Activated T-cell treated with anti-CD3 and anti-CD28 coated beads, Interleukin-2, amount 50 U/mL, for 4 hours (primary cell): Measurements from ENCODE around the gene ARID3C. TPM values are rescaled to one million over a fixed set of nuclear protein-coding genes. Genes with fewer than 3 reads are reported as not detected.
A peak's percentile ranks its signal among the peaks of the same experiment; 100 is the strongest.

Source experiments
- ATAC-seq, 2 donors: fragments of 200-7000 bp; cut with Tn5 transposase; one replicate each; pipeline ENCODE4 v1.10.0; 2021
- DNase-seq: peaks from one replicate; pipeline ENCODE4 v3.0.0-alpha.2; 2020
- H3K27me3 Mint-ChIP-seq: one replicate; pipeline ENCODE4 v1.8.0; 2021; ENCODE audit warnings: low read depth, mixed read lengths
- H3K36me3 Mint-ChIP-seq: one replicate; pipeline ENCODE4 v1.8.0; 2022; ENCODE audit warnings: mixed read lengths; ENCODE audit not compliant: insufficient read depth
- H3K4me1 Mint-ChIP-seq: one replicate; pipeline ENCODE4 v1.8.0; 2021; ENCODE audit warnings: low read depth, mixed read lengths
- H3K4me3 Mint-ChIP-seq: one replicate; pipeline ENCODE4 v1.8.0; 2021; ENCODE audit warnings: mild to moderate bottlenecking, moderate library complexity, mixed read lengths
- H3K9me3 Mint-ChIP-seq: one replicate; pipeline ENCODE4 v1.8.0; 2021; ENCODE audit warnings: mixed read lengths
- total RNA-seq, 3 donors: library from RNA; stranded (reverse); gene quantifications; one replicate each; pipeline ENCODE4 v1.2.1, GENCODE V29; 2021

The ARID3C gene
- total RNA-seq, 3 donors from 2014 or later = not detected

GRCh38 chr9:34658461-34658860 is 29.6 kb upstream of the ARID3C start:
- H3K36me3 Mint-ChIP-seq = peaks cover 4% of the 10 kb centered on the region
- no peak overlapping the region for H3K4me3 Mint-ChIP-seq
- no peaks in the 10 kb centered on the region for H3K27me3 Mint-ChIP-seq
- H3K4me1 Mint-ChIP-seq = peaks cover 28% of the 10 kb centered on the region
- ATAC-seq (no peak), DNase-seq (no peak)
- no peaks in the 10 kb centered on the region for H3K9me3 Mint-ChIP-seq

GRCh38 chr9:34656992-34657391 is 28.1 kb upstream of the ARID3C start:
- ATAC-seq (no peak), DNase-seq (no peak)
- peaks cover 4% of the 10 kb centered on the region for H3K36me3 Mint-ChIP-seq
- peaks cover 28% of the 10 kb centered on the region for H3K4me1 Mint-ChIP-seq
- H3K9me3 Mint-ChIP-seq = no peaks in the 10 kb centered on the region
- no peaks in the 10 kb centered on the region for H3K27me3 Mint-ChIP-seq
- no peak overlapping the region for H3K4me3 Mint-ChIP-seq

- no peaks in the 10 kb centered on the region for H3K27me3 Mint-ChIP-seq
- ATAC-seq (no peak), DNase-seq (no peak)
- peaks cover under 1% of the 10 kb centered on the region for H3K36me3 Mint-ChIP-seq
- H3K4me3 Mint-ChIP-seq = no peak overlapping the region
- H3K4me1 Mint-ChIP-seq = peaks cover 23% of the 10 kb centered on the region
- H3K9me3 Mint-ChIP-seq = no peaks in the 10 kb centered on the region
Observed at GRCh38 chr9:34655394-34655793, 26.5 kb upstream of the ARID3C start.

GRCh38 chr9:34654323-34655051 is 25.6 kb upstream of the ARID3C start:
- Mint-ChIP-seq H3K4me3 (no peak overlapping the region), H3K36me3 (peaks cover under 1% of the 10 kb centered on the region), H3K9me3 (no peaks in the 10 kb centered on the region), H3K27me3 (no peaks in the 10 kb centered on the region), H3K4me1 (peaks cover 23% of the 10 kb centered on the region)
- ATAC-seq (no peak), DNase-seq (no peak)

GRCh38 chr9:34653151-34654072 is 24.5 kb upstream of the ARID3C start:
- Mint-ChIP-seq H3K27me3 (no peaks in the 10 kb centered on the region), H3K4me1 (peaks cover 33% of the 10 kb centered on the region), H3K36me3 (peaks cover 11% of the 10 kb centered on the region), H3K4me3 (no peak overlapping the region), H3K9me3 (no peaks in the 10 kb centered on the region)
- ATAC-seq (no peak), DNase-seq (no peak)

GRCh38 chr9:34652602-34653000 is 23.7 kb upstream of the ARID3C start:
- ATAC-seq (no peak), DNase-seq (no peak)
- Mint-ChIP-seq H3K36me3 (peaks cover 16% of the 10 kb centered on the region), H3K4me1 (peaks cover 42% of the 10 kb centered on the region), H3K27me3 (no peaks in the 10 kb centered on the region), H3K9me3 (no peaks in the 10 kb centered on the region), H3K4me3 (no peak overlapping the region)

- Mint-ChIP-seq H3K27me3 (no peaks in the 10 kb centered on the region), H3K36me3 (peaks cover 17% of the 10 kb centered on the region), H3K4me1 (peaks cover 46% of the 10 kb centered on the region), H3K9me3 (no peaks in the 10 kb centered on the region), H3K4me3 (peak within 1 kb of the TSS; percentile 30)
- ATAC-seq (peak; percentile 85 to 86), DNase-seq (peak; percentile 40)
Observed at GRCh38 chr9:34651876-34652601, 23.2 kb upstream of the ARID3C start, which contains the start of gene IL11RA. IL11RA (plus strand) TSS chr9:34652185; CDS start chr9:34655218, 3,033 bp downstream.

GRCh38 chr9:34651321-34651720 is 22.5 kb upstream of the ARID3C start:
- Mint-ChIP-seq H3K36me3 (peaks cover 17% of the 10 kb centered on the region), H3K27me3 (no peaks in the 10 kb centered on the region), H3K4me1 (peaks cover 47% of the 10 kb centered on the region), H3K9me3 (no peaks in the 10 kb centered on the region), H3K4me3 (no peak overlapping the region)
- ATAC-seq = no peak
- DNase-seq = no peak

- Mint-ChIP-seq H3K27me3 (no peaks in the 10 kb centered on the region), H3K4me3 (no peak overlapping the region), H3K4me1 (peaks cover 51% of the 10 kb centered on the region), H3K36me3 (peaks cover 17% of the 10 kb centered on the region), H3K9me3 (no peaks in the 10 kb centered on the region)
- ATAC-seq = no peak
- no peak for DNase-seq
Observed at GRCh38 chr9:34650816-34651215, 21.9 kb upstream of the ARID3C start.

GRCh38 chr9:34648673-34649072 is 19.8 kb upstream of the ARID3C start:
- Mint-ChIP-seq H3K4me3 (peak overlapping the region; percentile 35), H3K4me1 (peaks cover 49% of the 10 kb centered on the region), H3K36me3 (peaks cover 17% of the 10 kb centered on the region), H3K9me3 (no peaks in the 10 kb centered on the region), H3K27me3 (no peaks in the 10 kb centered on the region)
- DNase-seq (no peak), ATAC-seq (no peak)

- H3K4me3 Mint-ChIP-seq = peak overlapping the region; percentile 91
- ATAC-seq (no peak), DNase-seq (no peak)
- H3K9me3 Mint-ChIP-seq = no peaks in the 10 kb centered on the region
- peaks cover 17% of the 10 kb centered on the region for H3K36me3 Mint-ChIP-seq
- H3K4me1 Mint-ChIP-seq = peaks cover 40% of the 10 kb centered on the region
- H3K27me3 Mint-ChIP-seq = no peaks in the 10 kb centered on the region
Observed at GRCh38 chr9:34647651-34648050, 18.8 kb upstream of the ARID3C start.

GRCh38 chr9:34647084-34647403 is 18.2 kb upstream of the ARID3C start:
- no peak for DNase-seq
- Mint-ChIP-seq H3K4me3 (peak overlapping the region; percentile 91), H3K9me3 (no peaks in the 10 kb centered on the region), H3K36me3 (peaks cover 17% of the 10 kb centered on the region), H3K4me1 (peaks cover 34% of the 10 kb centered on the region), H3K27me3 (no peaks in the 10 kb centered on the region)
- no peak for ATAC-seq

GRCh38 chr9:34646211-34647083 is 17.6 kb upstream of the ARID3C start, which contains the start of gene GALT:
GALT (plus strand) TSS chr9:34646675; CDS start chr9:34646705, 30 bp downstream.
- peak; percentile 87 to 89 for ATAC-seq
- Mint-ChIP-seq H3K4me3 (peak within 1 kb of the TSS; percentile 91), H3K36me3 (peaks cover 17% of the 10 kb centered on the region), H3K4me1 (peaks cover 30% of the 10 kb centered on the region), H3K9me3 (no peaks in the 10 kb centered on the region), H3K27me3 (no peaks in the 10 kb centered on the region)
- peak; percentile 97 for DNase-seq
